PC-9 (cell line): ENCODE data around the gene CA12. TPM values are rescaled to one million over a fixed set of nuclear protein-coding genes. Genes with fewer than 3 reads are reported as not detected.

Experiments
- BruUV-seq: library from RNA; stranded (reverse); fragments of 400-500 nt; replicated peaks from 2 replicates; lab custom pipeline; 2021; lab: Mats Ljungman, UMichigan
- CTCF ChIA-PET: fragments of 300-600 bp; sonication (Branson Sonifier 250); formaldehyde crosslinking; loops from one replicate; lab custom pipeline; 2022; ENCODE audit warnings: antibody characterized with exemption; lab: Charles Lee
- POLR2A ChIA-PET: fragments of 300-600 bp; sonication (Branson Sonifier 250); formaldehyde crosslinking; loops from one replicate; lab custom pipeline; 2022; ENCODE audit warnings: antibody characterized with exemption; ENCODE audit not compliant: unreplicated experiment; lab: Charles Lee
- DNase-seq, 2 experiments: peaks; one replicate each; pipeline versions ENCODE4 v3.0.0 to v3.0.0-alpha.2; 2015 to 2022; ENCODE audit warnings: mixed read lengths in 1 of 2
- H2AFZ ChIP-seq: fragments of 200-600 bp; sonication (generic); 2 replicates; pipeline ENCODE4 v1.8.1; 2017; ENCODE audit warnings: antibody characterized with exemption
- H3F3A ChIP-seq: fragments of 200-600 bp; sonication (generic); 2 replicates; pipeline ENCODE4 v1.8.1; 2017; ENCODE audit warnings: antibody characterized with exemption, mild to moderate bottlenecking, low read depth; ENCODE audit not compliant: insufficient read depth
- H3K27ac ChIP-seq: fragments of 200-600 bp; sonication (generic); 2 replicates; pipeline ENCODE4 v1.6.1; 2016; ENCODE audit warnings: mixed run types
- H3K27me3 ChIP-seq: fragments of 200-600 bp; sonication (generic); 2 replicates; pipeline ENCODE4 v1.6.1; 2016; ENCODE audit warnings: low read depth, mixed run types; ENCODE audit not compliant: insufficient read depth
- H3K36me3 ChIP-seq: fragments of 200-600 bp; sonication (generic); 2 replicates; pipeline ENCODE4 v1.6.1; 2016; ENCODE audit warnings: low read depth, mixed run types
- H3K4me1 ChIP-seq: fragments of 200-600 bp; sonication (generic); replicated peaks from 2 replicates; pipeline ENCODE4 v1.6.1; 2016; ENCODE audit warnings: mixed run types; ENCODE audit not compliant: insufficient read depth
- H3K4me2 ChIP-seq: fragments of 200-600 bp; sonication (generic); 2 replicates; pipeline ENCODE4 v1.6.1; 2017; ENCODE audit warnings: mixed run types
- H3K4me3 ChIP-seq: fragments of 200-600 bp; sonication (generic); 2 replicates; pipeline ENCODE4 v1.6.1; 2016; ENCODE audit warnings: mixed run types
- H3K79me2 ChIP-seq: fragments of 200-600 bp; sonication (generic); 2 replicates; pipeline ENCODE4 v1.6.1; 2017; ENCODE audit warnings: low read depth, mixed run types
- H3K9me2 ChIP-seq: fragments of 200-600 bp; sonication (generic); 2 replicates; pipeline ENCODE4 v1.8.1; 2017; ENCODE audit warnings: mild to moderate bottlenecking; ENCODE audit not compliant: insufficient read depth
- H3K9me3 ChIP-seq: fragments of 200-600 bp; sonication (generic); 2 replicates; pipeline ENCODE4 v1.8.1; 2016; ENCODE audit warnings: low read depth; ENCODE audit not compliant: insufficient read depth
- H4K20me1 ChIP-seq: fragments of 200-600 bp; sonication (generic); 2 replicates; pipeline ENCODE4 v1.8.1; 2017; ENCODE audit not compliant: insufficient read depth
- EZH2 ChIP-seq: fragments of 200-600 bp; sonication (generic); IDR thresholded peaks from 2 replicates; pipeline ENCODE4 v1.8.0; 2017; ENCODE audit warnings: antibody characterized with exemption, low read depth
- intact Hi-C: fragments of 100-400 bp; cut with micrococcal nuclease; formaldehyde crosslinking; loops from one replicate; pipeline ENCODE4 v1.10.0; 2022; ENCODE audit not compliant: unreplicated experiment
- total RNA-seq: library from RNA; stranded (reverse); gene quantifications from 2 replicates; pipeline ENCODE4 v1.2.3, GENCODE V29; 2021
- TF ChIP-seq, protein P1 (sequence below): fragments of 200-600 bp; sonication (generic); conservative IDR thresholded peaks from 2 replicates; pipeline ENCODE4 v1.6.1; 2017; ENCODE audit warnings: mixed run types, antibody characterized with exemption, mild to moderate bottlenecking, moderate library complexity

Gene CA12
- total RNA-seq, 1 experiment from 2014 or later: 4.6 TPM

DNA sequence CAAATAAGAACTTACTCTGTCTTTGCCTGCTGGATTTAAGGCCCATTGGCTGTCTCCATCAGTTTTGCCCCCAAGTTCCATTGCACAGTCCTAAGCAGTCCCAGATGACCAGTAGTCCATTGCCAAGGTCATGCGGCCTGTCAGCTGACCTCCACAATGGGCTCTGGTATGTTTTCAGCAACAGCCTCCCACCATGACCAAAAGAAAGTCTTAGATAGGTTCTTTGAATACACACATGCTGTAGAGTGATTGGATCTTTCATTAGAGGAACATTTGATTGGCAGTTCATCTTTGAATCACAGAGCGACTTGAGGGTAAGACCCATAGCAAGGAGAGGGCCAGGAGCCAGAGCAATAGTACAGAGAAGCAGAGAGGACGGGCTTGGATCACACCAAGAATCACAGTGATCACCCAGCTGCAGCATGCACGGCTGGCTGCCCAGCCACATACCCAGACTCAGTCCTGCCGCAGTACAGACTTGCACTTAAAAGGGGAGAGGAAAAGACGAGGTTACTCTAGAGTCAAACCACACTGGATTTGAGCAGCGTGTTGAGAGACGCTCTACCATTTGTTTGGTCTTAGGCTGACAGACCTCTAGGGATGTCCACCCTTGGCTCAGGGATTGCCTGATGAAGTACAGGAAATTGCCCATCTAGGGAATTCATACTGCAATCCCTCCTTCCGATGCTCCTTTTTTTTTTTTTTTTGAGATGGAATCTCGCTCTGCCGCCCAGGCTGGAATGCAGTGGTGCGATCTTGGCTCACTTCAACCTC, 53.8 kb downstream of the CA12 start:
- CTCF ChIA-PET: no interaction called here
- no peak for DNase-seq

DNA sequence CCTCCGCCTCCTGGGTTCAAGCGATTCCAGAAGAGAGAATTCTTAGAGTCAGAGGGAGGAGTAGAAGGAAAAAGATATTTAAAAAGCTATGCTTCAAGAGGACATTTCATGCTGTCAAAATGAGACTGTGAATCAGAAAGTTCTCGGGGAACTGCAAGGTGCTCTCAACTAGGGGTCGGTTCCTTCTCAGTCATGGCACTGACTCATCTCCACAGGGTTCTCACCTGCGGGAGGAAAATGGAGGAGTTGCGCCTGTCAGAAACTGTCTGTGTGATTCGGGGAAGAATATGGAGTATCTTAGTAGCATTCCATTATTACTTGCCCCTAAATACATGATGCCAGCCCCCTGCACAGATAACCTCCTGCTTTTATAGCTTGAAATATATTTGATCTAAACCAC, 56.9 kb downstream of the CA12 start:
- POLR2A ChIA-PET: no interaction called here
- no peaks in the 10 kb centered on the region for H3K9me2 ChIP-seq
- CTCF ChIA-PET: no interaction called here
- DNase-seq: no peak
- H3K36me3 ChIP-seq: no peaks in the 10 kb centered on the region
- no peak overlapping the region for H3K27ac ChIP-seq
- no peaks in the 10 kb centered on the region for H3K9me3 ChIP-seq
- no peaks in the 10 kb centered on the region for H3K4me1 ChIP-seq
- H3K79me2 ChIP-seq: no peaks in the 10 kb centered on the region
- intact Hi-C loops: no loop called here
- no peaks in the 10 kb centered on the region for H4K20me1 ChIP-seq
- H3K4me2 ChIP-seq: no peak overlapping the region
- TF ChIP-seq EZH2: no peak
- TF ChIP-seq, protein P1, sequence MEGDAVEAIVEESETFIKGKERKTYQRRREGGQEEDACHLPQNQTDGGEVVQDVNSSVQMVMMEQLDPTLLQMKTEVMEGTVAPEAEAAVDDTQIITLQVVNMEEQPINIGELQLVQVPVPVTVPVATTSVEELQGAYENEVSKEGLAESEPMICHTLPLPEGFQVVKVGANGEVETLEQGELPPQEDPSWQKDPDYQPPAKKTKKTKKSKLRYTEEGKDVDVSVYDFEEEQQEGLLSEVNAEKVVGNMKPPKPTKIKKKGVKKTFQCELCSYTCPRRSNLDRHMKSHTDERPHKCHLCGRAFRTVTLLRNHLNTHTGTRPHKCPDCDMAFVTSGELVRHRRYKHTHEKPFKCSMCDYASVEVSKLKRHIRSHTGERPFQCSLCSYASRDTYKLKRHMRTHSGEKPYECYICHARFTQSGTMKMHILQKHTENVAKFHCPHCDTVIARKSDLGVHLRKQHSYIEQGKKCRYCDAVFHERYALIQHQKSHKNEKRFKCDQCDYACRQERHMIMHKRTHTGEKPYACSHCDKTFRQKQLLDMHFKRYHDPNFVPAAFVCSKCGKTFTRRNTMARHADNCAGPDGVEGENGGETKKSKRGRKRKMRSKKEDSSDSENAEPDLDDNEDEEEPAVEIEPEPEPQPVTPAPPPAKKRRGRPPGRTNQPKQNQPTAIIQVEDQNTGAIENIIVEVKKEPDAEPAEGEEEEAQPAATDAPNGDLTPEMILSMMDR: no peak
- BruUV-seq: no TSS peak
- no peak overlapping the region for H2AFZ ChIP-seq
- no peaks in the 10 kb centered on the region for H3K27me3 ChIP-seq
- H3F3A ChIP-seq: no peaks in the 10 kb centered on the region
- no peak overlapping the region for H3K4me3 ChIP-seq

More for the DNA sequence above, 53.8 kb downstream of the CA12 start:
- Histone ChIP-seq H3K9me3 (no peaks in the 10 kb centered on the region), H3F3A (no peaks in the 10 kb centered on the region), H2AFZ (no peak overlapping the region), H3K79me2 (no peaks in the 10 kb centered on the region), H3K4me3 (no peak overlapping the region), H3K9me2 (no peaks in the 10 kb centered on the region), H3K36me3 (no peaks in the 10 kb centered on the region), H3K27ac (no peak overlapping the region), H3K4me1 (no peaks in the 10 kb centered on the region), H3K4me2 (no peak overlapping the region), H3K27me3 (no peaks in the 10 kb centered on the region), H4K20me1 (no peaks in the 10 kb centered on the region)
- POLR2A ChIA-PET: interaction anchor here (0.6 kb wide), 1 partner anchor 275 kb away, joined by 11 read pairs; no protein-coding TSS in a partner anchor
- no peak for TF ChIP-seq EZH2
- TF ChIP-seq, protein P1: no peak
- intact Hi-C loops: no loop called here
- BruUV-seq: no TSS peak

DNA sequence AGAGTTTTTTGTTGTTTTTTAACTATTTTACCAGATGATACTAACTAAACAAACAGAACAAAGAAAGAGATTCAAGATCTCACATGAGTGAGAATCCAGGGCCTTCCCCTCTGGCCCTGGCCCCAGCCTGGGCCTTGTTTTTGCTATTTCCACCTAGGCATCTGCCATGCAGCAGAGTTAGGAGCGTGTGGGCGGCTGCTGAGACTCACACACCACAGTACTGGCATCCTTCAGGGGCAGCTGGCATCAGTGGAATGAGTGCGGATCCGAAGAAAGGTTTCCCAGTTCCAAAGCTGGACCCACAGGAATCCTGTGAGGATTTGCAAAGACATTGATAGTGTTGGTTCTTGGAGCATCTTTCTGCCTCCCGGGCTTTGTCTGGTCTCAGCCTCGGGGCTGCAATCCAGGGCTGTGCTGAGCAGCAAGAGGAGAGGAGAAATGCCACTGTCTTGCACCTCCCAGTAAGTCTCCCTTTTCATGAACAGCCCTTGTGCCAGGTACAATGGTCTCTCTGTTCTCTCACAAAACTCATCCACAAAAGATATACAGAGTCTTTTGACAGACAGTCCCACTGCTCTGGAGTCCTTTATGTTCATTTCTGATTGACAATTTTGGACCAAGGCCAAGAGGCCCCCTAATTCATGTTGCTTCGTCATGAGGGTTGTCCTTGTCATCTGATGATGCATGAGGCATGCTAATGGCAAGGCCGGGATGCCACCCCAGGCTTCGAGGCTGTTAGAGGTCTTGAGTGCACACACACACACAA, 57.7 kb downstream of the CA12 start:
- Histone ChIP-seq H3K9me2 (no peaks in the 10 kb centered on the region), H3K4me3 (no peak overlapping the region), H2AFZ (no peak overlapping the region), H3K4me1 (no peaks in the 10 kb centered on the region), H3F3A (no peaks in the 10 kb centered on the region), H3K27ac (no peak overlapping the region), H3K9me3 (no peaks in the 10 kb centered on the region), H3K36me3 (no peaks in the 10 kb centered on the region), H4K20me1 (no peaks in the 10 kb centered on the region), H3K79me2 (no peaks in the 10 kb centered on the region), H3K4me2 (no peak overlapping the region), H3K27me3 (no peaks in the 10 kb centered on the region)
- no peak for DNase-seq
- CTCF ChIA-PET: no interaction called here
- POLR2A ChIA-PET: interaction anchor here (0.7 kb wide), 1 partner anchor 223 kb away, joined by 4 read pairs; no protein-coding TSS in a partner anchor
- TF ChIP-seq, protein P1: no peak
- TF ChIP-seq EZH2: no peak
- intact Hi-C loops: no loop called here
- no TSS peak for BruUV-seq
